K562 (cell line): ENCODE measurements around the gene CHMP2A. TPM values are rescaled to one million over a fixed set of nuclear protein-coding genes. Genes with fewer than 3 reads are reported as not detected.

Experiments used
- CBX5 ChIP-seq: IDR thresholded peaks from 2 replicates; pipeline ENCODE4 v1.6.1; 2014; ENCODE audit warnings: low read depth, borderline replicate concordance
- DDX20 ChIP-seq: fragments of 450-650 bp; IDR thresholded peaks from 2 replicates; pipeline ENCODE4 v1.6.1; 2016; ENCODE audit warnings: missing genetic modification characterization, low read depth, mild to moderate bottlenecking, missing compliant biosample characterization, moderate library complexity
- E4F1 ChIP-seq: fragments of 250-450 bp; sonication (Bioruptor Pico); IDR thresholded peaks from 2 replicates; pipeline ENCODE4 v1.5.0; 2021; ENCODE audit warnings: mild to moderate bottlenecking, borderline replicate concordance
- HNRNPLL ChIP-seq: fragments of 200-400 bp; formaldehyde crosslinking; IDR thresholded peaks from 2 replicates; pipeline ENCODE4 v1.6.1; 2017; ENCODE audit warnings: low read length, low read depth, mild to moderate bottlenecking; ENCODE audit not compliant: poor library complexity, severe bottlenecking
- HOMEZ ChIP-seq: fragments of 250-450 bp; sonication (Bioruptor Pico); IDR thresholded peaks from 2 replicates; pipeline ENCODE4 v1.4.0; 2020; ENCODE audit warnings: mild to moderate bottlenecking, moderate library complexity
- KAT7 ChIP-seq: sonication (generic); formaldehyde crosslinking; IDR thresholded peaks from 2 replicates; pipeline ENCODE4 v1.8.0; 2022; ENCODE audit warnings: missing genetic modification reagents, mild to moderate bottlenecking, borderline replicate concordance
- MAFF ChIP-seq: IDR thresholded peaks from 2 replicates; pipeline ENCODE4 v1.6.1; 2012; ENCODE audit warnings: low read length, improper control_type of control experiment
- NEUROD1 ChIP-seq: fragments of 150-350 bp; IDR thresholded peaks from 2 replicates; pipeline ENCODE4 v1.6.1; 2014; ENCODE audit warnings: borderline replicate concordance, low read length, low read depth; ENCODE audit not compliant: partially characterized antibody
- NUFIP1 ChIP-seq: fragments of 450-650 bp; IDR thresholded peaks from 2 replicates; pipeline ENCODE4 v1.6.1; 2018; ENCODE audit not compliant: partially characterized antibody
- RBM22 ChIP-seq: fragments of 200-400 bp; formaldehyde crosslinking; IDR thresholded peaks from 2 replicates; pipeline ENCODE4 v1.6.1; 2018; ENCODE audit warnings: low read length, low read depth; ENCODE audit not compliant: poor library complexity, severe bottlenecking
- RFX1 ChIP-seq: fragments of 450-650 bp; IDR thresholded peaks from 2 replicates; pipeline ENCODE4 v1.6.1; 2016; ENCODE audit warnings: mild to moderate bottlenecking, moderate library complexity
- SMAD1 ChIP-seq: fragments of 150-350 bp; IDR thresholded peaks from 2 replicates; pipeline ENCODE4 v1.6.1; 2014; ENCODE audit warnings: low read length, low read depth; ENCODE audit not compliant: partially characterized antibody
- THRAP3 ChIP-seq: fragments of 450-650 bp; IDR thresholded peaks from 2 replicates; pipeline ENCODE4 v1.6.1; 2016; ENCODE audit warnings: mild to moderate bottlenecking, inconsistent platforms, borderline replicate concordance
- TSHZ1 ChIP-seq: fragments of 250-450 bp; sonication (Bioruptor Pico); IDR thresholded peaks from 2 replicates; pipeline ENCODE4 v1.4.0; 2020; ENCODE audit warnings: mild to moderate bottlenecking, moderate library complexity
- XRCC4 ChIP-seq: IDR thresholded peaks from one replicate; pipeline ENCODE4 v1.6.1; 2011; ENCODE audit not compliant: insufficient read depth, insufficient read length; ENCODE audit errors: extremely low read depth
- ZNF165 ChIP-seq: fragments of 250-450 bp; sonication (Bioruptor Pico); IDR thresholded peaks from 2 replicates; pipeline ENCODE4 v1.4.0; 2020; ENCODE audit warnings: borderline replicate concordance
- ZNF316 ChIP-seq: fragments of 450-650 bp; IDR thresholded peaks from 2 replicates; pipeline ENCODE4 v1.6.1; 2016
- ZNF644 ChIP-seq: fragments of 200-800 bp; sonication (Bioruptor generic); IDR thresholded peaks from 2 replicates; pipeline ENCODE4 v1.6.1; 2016; ENCODE audit warnings: low read depth, missing genetic modification characterization, missing compliant biosample characterization
- polyA plus RNA-seq, 8 experiments: library from polyadenylated mRNA; depleted of rRNA in 4 of 8; stranded (reverse) in 5 of 8; unstranded in 3 of 8; fragments of >200 nt; fragmentation: Nextera tagmentation in 2 of 8; fragmentation: Illumina TruSeq in 1 of 8; extraction: Ambion mirVana in 2 of 8; extraction: Trizol in 1 of 8; gene quantifications; 2 replicates each; pipeline versions ENCODE4 v1.2.1 to v1.2.3, GENCODE V29; 2011 to 2014; ENCODE audit warnings: inconsistent platforms in 1 of 8, missing spikeins in 1 of 8
- total RNA-seq, 7 experiments: library from RNA; depleted of rRNA in 6 of 7; stranded (reverse); fragments of >200 nt in 6 of 7; fragmentation: Illumina TruSeq in 2 of 7; extraction: Trizol in 2 of 7; gene quantifications; 2 replicates each; pipeline versions ENCODE4 v1.2.1 to v1.2.3, GENCODE V29; 2011 to 2021; ENCODE audit warnings: low replicate concordance in 1 of 7
- TF ChIP-seq, protein P1 (sequence below): fragments of 250-450 bp; sonication (Bioruptor Pico); IDR thresholded peaks from 2 replicates; pipeline ENCODE4 v1.8.0; 2022; ENCODE audit warnings: moderate library complexity, mild to moderate bottlenecking, inconsistent platforms

The CHMP2A gene
- total and polyA plus RNA-seq, 9 of the 15 experiments (the other 6 are each of a cell fraction or from before 2014, with no cell fraction given): 57.6 to 159 (median 87.2) TPM

- TF ChIP-seq CBX5: no peak
- no peak for TF ChIP-seq TSHZ1 (CRISPR knock-in tag)
- TF ChIP-seq ZNF165: no peak
- TF ChIP-seq ZNF316: no peak
- TF ChIP-seq HNRNPLL: peak; percentile 58
- peak; percentile 95 for TF ChIP-seq E4F1 (CRISPR knock-in tag)
- no peak for TF ChIP-seq NUFIP1
- no peak for TF ChIP-seq XRCC4
- no peak for TF ChIP-seq SMAD1
- TF ChIP-seq, protein P1, sequence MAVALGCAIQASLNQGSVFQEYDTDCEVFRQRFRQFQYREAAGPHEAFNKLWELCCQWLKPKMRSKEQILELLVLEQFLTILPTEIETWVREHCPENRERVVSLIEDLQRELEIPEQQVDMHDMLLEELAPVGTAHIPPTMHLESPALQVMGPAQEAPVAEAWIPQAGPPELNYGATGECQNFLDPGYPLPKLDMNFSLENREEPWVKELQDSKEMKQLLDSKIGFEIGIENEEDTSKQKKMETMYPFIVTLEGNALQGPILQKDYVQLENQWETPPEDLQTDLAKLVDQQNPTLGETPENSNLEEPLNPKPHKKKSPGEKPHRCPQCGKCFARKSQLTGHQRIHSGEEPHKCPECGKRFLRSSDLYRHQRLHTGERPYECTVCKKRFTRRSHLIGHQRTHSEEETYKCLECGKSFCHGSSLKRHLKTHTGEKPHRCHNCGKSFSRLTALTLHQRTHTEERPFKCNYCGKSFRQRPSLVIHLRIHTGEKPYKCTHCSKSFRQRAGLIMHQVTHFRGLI (CRISPR knock-in tag): no peak
- TF ChIP-seq MAFF: no peak
- no peak for TF ChIP-seq THRAP3
- TF ChIP-seq NEUROD1: peak; percentile 93
- peak; percentile 100 for TF ChIP-seq RBM22
- TF ChIP-seq ZNF644 (tag): no peak
- TF ChIP-seq RFX1: peak; percentile 100
- TF ChIP-seq KAT7: no peak
- TF ChIP-seq DDX20: no peak
- TF ChIP-seq HOMEZ (CRISPR knock-in tag): no peak
Observed at GRCh38 chr19:58572818-58573657, 18.1 kb upstream of the CHMP2A start, which contains the start of gene MZF1 (continued).
